KMS-11 (cell line): Measurements from ENCODE around the gene RPS6KA5.
"Not testable (repeated sequence)": the region's sequence is repeated elsewhere in the genome, so short reads cannot be mapped to it uniquely, and the experiment has no call there.

ENCODE experiments used
- H2AFZ ChIP-seq: fragments of 200-600 bp; sonication (generic); 2 replicates; pipeline ENCODE4 v1.6.1; 2016; ENCODE audit warnings: antibody characterized with exemption, mixed run types, low read depth
- H3K27ac ChIP-seq: fragments of 200-600 bp; sonication (generic); 2 replicates; pipeline ENCODE4 v1.6.1; 2016; ENCODE audit warnings: mild to moderate bottlenecking, mixed run types
- H3K27me3 ChIP-seq: fragments of 200-600 bp; sonication (generic); 2 replicates; pipeline ENCODE4 v1.6.1; 2017; ENCODE audit warnings: mild to moderate bottlenecking, low read depth, mixed run types, moderate library complexity; ENCODE audit not compliant: insufficient read depth
- H3K36me3 ChIP-seq: fragments of 200-600 bp; sonication (generic); 2 replicates; pipeline ENCODE4 v1.6.1; 2017; ENCODE audit warnings: mild to moderate bottlenecking, mixed run types; ENCODE audit not compliant: insufficient read depth
- H3K4me1 ChIP-seq: fragments of 200-600 bp; sonication (generic); 2 replicates; pipeline ENCODE4 v1.6.1; 2016; ENCODE audit warnings: mild to moderate bottlenecking, low read depth, mixed run types; ENCODE audit not compliant: poor library complexity, severe bottlenecking
- H3K4me2 ChIP-seq: fragments of 200-600 bp; sonication (generic); 2 replicates; pipeline ENCODE4 v1.7.0; 2016; ENCODE audit warnings: mild to moderate bottlenecking, mixed run types
- H3K4me3 ChIP-seq: fragments of 200-600 bp; sonication (generic); IDR thresholded peaks from 2 replicates; pipeline ENCODE4 v1.6.1; 2017; ENCODE audit warnings: low read depth, low read length, mixed read lengths; ENCODE audit not compliant: insufficient read depth
- H3K79me2 ChIP-seq: fragments of 200-600 bp; sonication (generic); 2 replicates; pipeline ENCODE4 v1.6.1; 2016; ENCODE audit warnings: low read depth, mixed run types; ENCODE audit not compliant: insufficient read depth
- H3K9ac ChIP-seq: fragments of 200-600 bp; sonication (generic); 2 replicates; pipeline ENCODE4 v1.6.1; 2016; ENCODE audit warnings: mild to moderate bottlenecking, mixed run types
- H4K20me1 ChIP-seq: fragments of 200-600 bp; sonication (generic); 2 replicates; pipeline ENCODE4 v1.6.1; 2016; ENCODE audit warnings: mild to moderate bottlenecking, mixed run types; ENCODE audit not compliant: insufficient read depth
- CTCF ChIP-seq: fragments of 200-600 bp; sonication (generic); conservative IDR thresholded peaks from 2 replicates; pipeline ENCODE4 v1.6.1; 2017; ENCODE audit warnings: low read depth, mild to moderate bottlenecking, antibody characterized with exemption, low read length, moderate library complexity, mixed read lengths

Gene RPS6KA5

GRCh38 chr14:90848944-90849731, 211.3 kb downstream of the RPS6KA5 start:
- no peak overlapping the region for H3K4me3 ChIP-seq
- no peak overlapping the region for H3K27ac ChIP-seq
- H3K4me2 ChIP-seq = no peak overlapping the region
- no peaks in the 10 kb centered on the region for H4K20me1 ChIP-seq
- no peaks in the 10 kb centered on the region for H3K36me3 ChIP-seq
- no peaks in the 10 kb centered on the region for H3K4me1 ChIP-seq
- H3K27me3 ChIP-seq = no peaks in the 10 kb centered on the region
- H2AFZ ChIP-seq = no peak overlapping the region
- no peak for TF ChIP-seq CTCF
- no peak overlapping the region for H3K9ac ChIP-seq
- no peaks in the 10 kb centered on the region for H3K79me2 ChIP-seq

GRCh38 chr14:90846511-90846910, 213.9 kb downstream of the RPS6KA5 start:
- no peak overlapping the region for H3K4me2 ChIP-seq
- no peak overlapping the region for H2AFZ ChIP-seq
- no peaks in the 10 kb centered on the region for H3K4me1 ChIP-seq
- H3K27me3 ChIP-seq = no peaks in the 10 kb centered on the region
- no peak overlapping the region for H3K27ac ChIP-seq
- no peak overlapping the region for H3K9ac ChIP-seq
- no peak for TF ChIP-seq CTCF
- H3K4me3 ChIP-seq = no peak overlapping the region
- no peaks in the 10 kb centered on the region for H3K79me2 ChIP-seq
- no peaks in the 10 kb centered on the region for H3K36me3 ChIP-seq
- no peaks in the 10 kb centered on the region for H4K20me1 ChIP-seq

GRCh38 chr14:90844321-90844720, 216.1 kb downstream of the RPS6KA5 start:
- Histone ChIP-seq H3K4me2 (no peak overlapping the region), H3K36me3 (no peaks in the 10 kb centered on the region), H3K4me1 (no peaks in the 10 kb centered on the region), H3K27me3 (no peaks in the 10 kb centered on the region), H3K9ac (no peak overlapping the region), H3K4me3 (no peak overlapping the region), H3K27ac (no peak overlapping the region), H2AFZ (no peak overlapping the region), H4K20me1 (no peaks in the 10 kb centered on the region), H3K79me2 (no peaks in the 10 kb centered on the region)
- no peak for TF ChIP-seq CTCF

- H3K4me1 ChIP-seq = no peaks in the 10 kb centered on the region
- no peak for TF ChIP-seq CTCF
- no peak overlapping the region for H3K27ac ChIP-seq
- H4K20me1 ChIP-seq = no peaks in the 10 kb centered on the region
- H3K79me2 ChIP-seq = no peaks in the 10 kb centered on the region
- H3K27me3 ChIP-seq = no peaks in the 10 kb centered on the region
- no peak overlapping the region for H3K4me2 ChIP-seq
- no peak overlapping the region for H3K9ac ChIP-seq
- H2AFZ ChIP-seq = no peak overlapping the region
- H3K36me3 ChIP-seq = no peaks in the 10 kb centered on the region
- H3K4me3 ChIP-seq = no peak overlapping the region
These were observed 217.7 kb downstream of the RPS6KA5 start for GRCh38 chr14:90842726-90843125.

- H3K27me3 ChIP-seq, H3K4me1 ChIP-seq: not testable (repeated sequence)
These were observed 219.8 kb downstream of the RPS6KA5 start for GRCh38 chr14:90840667-90841066.

More at GRCh38 chr14:90840667-90841066, 219.8 kb downstream of the RPS6KA5 start:
- not testable (repeated sequence) for H2AFZ ChIP-seq, H3K4me2 ChIP-seq, H3K27ac ChIP-seq, H4K20me1 ChIP-seq, H3K9ac ChIP-seq, H3K79me2 ChIP-seq, H3K4me3 ChIP-seq, H3K36me3 ChIP-seq
